Measurements from ENCODE around the gene ARID4A. TPM values are rescaled to one million over a fixed set of nuclear protein-coding genes. Genes with fewer than 3 reads are reported as not detected.
"Not testable (repeated sequence)": the region's sequence is repeated elsewhere in the genome, so short reads cannot be mapped to it uniquely, and the experiment has no call there.

Gene ARID4A
- total and polyA plus RNA-seq, 4 donors, result 25.0 to 38.1 (median 31.1) TPM

DNA sequence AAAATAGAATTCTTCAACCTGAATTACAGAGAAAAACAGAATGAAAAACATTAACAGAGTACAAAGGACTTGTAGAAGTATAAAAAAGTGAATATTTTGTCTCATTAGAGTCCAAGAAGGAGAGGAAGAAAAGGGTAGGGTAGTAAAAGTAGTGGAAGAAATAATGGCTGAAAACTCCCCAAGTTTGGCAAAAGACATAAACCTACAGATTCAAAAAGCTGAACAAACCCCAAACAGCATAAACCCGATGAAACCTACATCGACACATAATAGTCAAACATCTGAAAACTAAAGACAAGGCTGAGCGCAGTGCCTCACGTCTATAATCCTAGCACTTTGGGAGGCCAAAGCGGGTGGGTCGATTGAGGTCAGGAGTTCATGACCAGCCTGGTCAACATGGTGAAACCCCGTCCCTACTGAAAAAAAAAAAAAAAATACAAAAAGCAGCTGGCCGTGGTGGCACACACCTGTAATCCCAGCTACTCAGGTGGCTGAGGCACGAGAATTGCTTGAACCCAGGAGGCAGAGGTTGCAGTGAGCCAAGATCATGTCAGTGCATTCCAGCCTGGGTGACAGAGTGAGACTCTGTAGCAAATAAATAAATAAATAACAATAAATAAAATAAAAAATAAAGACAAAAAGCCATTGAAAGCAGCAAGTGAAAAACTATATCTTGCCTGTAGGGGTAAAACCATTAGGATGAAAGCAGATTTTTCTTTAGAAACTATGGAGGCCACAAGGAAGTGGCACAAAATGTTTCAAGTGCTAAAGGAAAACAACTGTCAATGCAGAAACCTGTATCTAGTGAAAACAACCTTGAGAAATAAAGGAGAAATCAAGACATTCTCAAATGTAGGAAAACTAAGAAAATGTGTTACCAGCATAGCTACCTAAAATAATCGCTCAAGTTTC is 117.5 kb downstream of the ARID4A start:
- 100% methylated on average over 7 of the region's 10 CpGs for WGBS (ENCODE audit: insufficient coverage)
- no peak for DNase-seq (ENCODE audit: low read depth in 4 of 6, low spot score in 6 of 6)
- Histone ChIP-seq H3K4me1 (ENCODE audit: control insufficient read depth, insufficient read depth, low read length) (no peaks in the 10 kb centered on the region), H3K27ac (ENCODE audit: low read depth, low read length) (no peak overlapping the region), H3K36me3 (ENCODE audit: control insufficient read depth, insufficient read depth, low read length) (peaks cover 41% of the 10 kb centered on the region), H3K4me3 (ENCODE audit: low read depth, low read length) (no peak overlapping the region), H3K9me3 (ENCODE audit: control insufficient read depth, insufficient read depth, low read length) (no peaks in the 10 kb centered on the region), H3K27me3 (ENCODE audit: control insufficient read depth, insufficient read depth, low read length) (no peaks in the 10 kb centered on the region)

DNA sequence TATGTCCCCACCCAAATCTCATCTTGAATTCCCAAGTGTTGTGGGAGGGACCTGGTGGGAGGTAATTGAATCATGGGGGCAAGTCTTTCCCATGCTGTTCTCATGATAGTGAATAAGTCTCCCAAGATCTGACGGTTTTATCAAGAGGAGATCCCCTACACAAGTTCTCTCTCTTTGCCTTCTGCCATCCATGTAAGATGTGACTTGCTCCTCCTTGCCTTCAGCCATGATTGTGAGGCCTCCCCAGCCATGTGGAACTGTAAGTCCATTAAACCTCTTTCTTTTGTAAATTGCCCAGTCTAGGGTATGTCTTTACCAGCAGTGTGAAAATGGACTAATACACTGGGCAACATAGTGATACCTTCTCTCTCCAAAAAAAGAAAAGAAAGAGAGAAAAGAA is 118.6 kb downstream of the ARID4A start:
- H3K4me3 ChIP-seq (ENCODE audit: low read depth, low read length); H3K9me3 ChIP-seq (ENCODE audit: control insufficient read depth, insufficient read depth, low read length); H3K27ac ChIP-seq (ENCODE audit: low read depth, low read length); DNase-seq (ENCODE audit: low read depth in 4 of 6, low spot score in 6 of 6); H3K4me1 ChIP-seq (ENCODE audit: control insufficient read depth, insufficient read depth, low read length); H3K27me3 ChIP-seq (ENCODE audit: control insufficient read depth, insufficient read depth, low read length): not testable (repeated sequence)
- peaks cover 36% of the 10 kb centered on the region for H3K36me3 ChIP-seq (ENCODE audit: control insufficient read depth, insufficient read depth, low read length)
- WGBS (ENCODE audit: insufficient coverage), result no CpG with 5 or more reads among the region's 1 CpG

Small RNA genes lying within 50 kb of the gene (small RNA-seq; reads per million reads assigned to genes)
- gene RNU6-341P (ENCODE audit: low replicate concordance), result not detected

Other genes starting within 250 kb of the ARID4A start
- 10 to 100 TPM; 25.7 to 39.8 TPM for gene ARMH4, start 146.3 kb upstream of the ARID4A start, total RNA-seq
- gene ARMH4, start 146.3 kb upstream of the ARID4A start, polyA plus RNA-seq (ENCODE audit: insufficient read length in 2 of 2), result 10 to 100 TPM; 15.4 to 26.3 TPM
- gene ACTR10, start 98.4 kb upstream of the ARID4A start, total RNA-seq, result 100 to 1,000 TPM in 1 of 2 donors, 10 to 100 TPM in 1; 98.0 to 136 TPM
- 100 to 1,000 TPM; 137 to 148 TPM for gene ACTR10, start 98.4 kb upstream of the ARID4A start, polyA plus RNA-seq (ENCODE audit: insufficient read length in 2 of 2)
- 10 to 100 TPM; 59.2 to 63.5 TPM for gene PSMA3, start 53.7 kb upstream of the ARID4A start, total RNA-seq
- 100 to 1,000 TPM; 110 to 133 TPM for gene PSMA3, start 53.7 kb upstream of the ARID4A start, polyA plus RNA-seq (ENCODE audit: insufficient read length in 2 of 2)
- not detected for gene TOMM20L, start 97.4 kb downstream of the ARID4A start, total RNA-seq
- gene TOMM20L, start 97.4 kb downstream of the ARID4A start, polyA plus RNA-seq (ENCODE audit: insufficient read length in 2 of 2), result 1 to 10 TPM in 1 of 2 donors, under 1 TPM in 1; 0.90 to 1.3 TPM
- gene TIMM9, start 129.0 kb downstream of the ARID4A start, total RNA-seq, result 10 to 100 TPM; 27.3 to 34.0 TPM
- 10 to 100 TPM; 59.1 to 66.6 TPM for gene TIMM9, start 129.0 kb downstream of the ARID4A start, polyA plus RNA-seq (ENCODE audit: insufficient read length in 2 of 2)
- 10 to 100 TPM; 22.7 to 23.5 TPM for gene KIAA0586, start 129.2 kb downstream of the ARID4A start, total RNA-seq
- gene KIAA0586, start 129.2 kb downstream of the ARID4A start, polyA plus RNA-seq (ENCODE audit: insufficient read length in 2 of 2), result 10 to 100 TPM; 17.1 to 17.8 TPM